B cell (primary cell): Measurements from ENCODE around the gene IMPDH2. TPM values are rescaled to one million over a fixed set of nuclear protein-coding genes. Genes with fewer than 3 reads are reported as not detected.

ENCODE experiments used
- ATAC-seq: fragments of 200-7000 bp; cut with Tn5 transposase; one replicate; pipeline ENCODE4 v1.10.0; 2021; ENCODE audit warnings: low read depth, mild to moderate bottlenecking, moderate number of reproducible peaks, moderate library complexity
- CTCF ChIA-PET: fragments of 350-600 bp; sonication (Branson Sonifier 250); formaldehyde crosslinking; loops from one replicate; lab custom pipeline; 2021; ENCODE audit warnings: antibody characterized with exemption, inconsistent platforms; lab: Charles Lee
- POLR2A ChIA-PET: fragments of 350-600 bp; sonication (Branson Sonifier 250); formaldehyde crosslinking; loops from one replicate; lab custom pipeline; 2021; ENCODE audit warnings: antibody characterized with exemption; lab: Charles Lee
- DNase-seq: peaks from one replicate; pipeline ENCODE4 v3.0.0; 2013
- H2AFZ ChIP-seq: 2 replicates; pipeline ENCODE4 v1.6.1; 2012; ENCODE audit warnings: mild to moderate bottlenecking, low read depth, low read length; ENCODE audit not compliant: insufficient read depth, poor library complexity, severe bottlenecking
- H3K27ac ChIP-seq, 2 donors: 1 replicate in 1 of 2; 2 replicates in 1 of 2; pipeline ENCODE4 v1.5.1; 2012 to 2013; ENCODE audit warnings: low read length in 2 of 2, mild to moderate bottlenecking in 2 of 2, moderate library complexity in 1 of 2
- H3K27me3 ChIP-seq, 4 experiments: fragments of 200-600 bp in 1 of 4; sonication (generic) in 1 of 4; replicated peaks in 1 of 4; 1 replicate in 2 of 4; 2 replicates in 2 of 4; pipeline versions ENCODE4 v1.6.1 to v1.7.0; 2013 to 2016; ENCODE audit warnings: low read length in 3 of 4, mild to moderate bottlenecking in 2 of 4, mixed read lengths in 1 of 4, moderate library complexity in 1 of 4; ENCODE audit not compliant: insufficient read depth in 4 of 4, control insufficient read depth in 3 of 4; ENCODE audit errors: control extremely low read depth in 1 of 4
- H3K36me3 ChIP-seq, 2 experiments: replicated peaks in 1 of 2; 1 replicate in 1 of 2; 2 replicates in 1 of 2; pipeline versions ENCODE4 v1.6.1 to v1.7.1; 2013; ENCODE audit warnings: low read length in 1 of 2; ENCODE audit not compliant: insufficient read depth in 2 of 2, control insufficient read depth in 1 of 2; ENCODE audit errors: control extremely low read depth in 1 of 2, extremely low read depth in 1 of 2
- H3K4me1 ChIP-seq, 2 donors: fragments of 200-600 bp in 1 of 2; sonication (generic) in 1 of 2; 1 replicate in 1 of 2; 2 replicates in 1 of 2; pipeline versions ENCODE4 v1.5.1 to v1.6.1; 2013 to 2017; ENCODE audit warnings: low read length in 2 of 2; ENCODE audit not compliant: control insufficient read depth in 2 of 2, insufficient read depth in 2 of 2
- H3K4me2 ChIP-seq: replicated peaks from 2 replicates; pipeline ENCODE3; 2012; ENCODE audit warnings: mild to moderate bottlenecking, low read depth, low read length; ENCODE audit not compliant: poor library complexity, severe bottlenecking
- H3K4me3 ChIP-seq, 5 experiments: fragments of 200-600 bp in 1 of 5; sonication (generic) in 1 of 5; 1 replicate in 3 of 5; 2 replicates in 2 of 5; pipeline versions ENCODE4 v1.5.1 to v1.7.0; 2011 to 2016; ENCODE audit warnings: low read length in 4 of 5, mild to moderate bottlenecking in 4 of 5, low read depth in 2 of 5, control low read depth in 1 of 5, moderate library complexity in 1 of 5; ENCODE audit not compliant: insufficient read depth in 1 of 5; ENCODE audit errors: control extremely low read depth in 1 of 5, extremely low read depth in 1 of 5
- H3K79me2 ChIP-seq: fragments of 200-600 bp; sonication (generic); one replicate; pipeline ENCODE4 v1.6.0; 2016; ENCODE audit warnings: low read length; ENCODE audit not compliant: control insufficient read depth, insufficient read depth
- H3K9ac ChIP-seq: fragments of 200-600 bp; sonication (generic); 2 replicates; pipeline ENCODE4 v1.6.1; 2017; ENCODE audit warnings: mild to moderate bottlenecking, low read length, moderate library complexity
- H3K9me3 ChIP-seq, 3 donors: one replicate each; pipeline versions ENCODE4 v1.6.1 to v1.7.1; 2013; ENCODE audit warnings: low read length in 2 of 3; ENCODE audit not compliant: control insufficient read depth in 2 of 3, insufficient read depth in 1 of 3; ENCODE audit errors: control extremely low read depth in 1 of 3
- H4K20me1 ChIP-seq: 2 replicates; pipeline ENCODE4 v1.6.0; 2012; ENCODE audit warnings: mild to moderate bottlenecking, low read length; ENCODE audit not compliant: insufficient read depth, control insufficient read depth, poor library complexity, severe bottlenecking
- H3K27ac Mint-ChIP-seq: one replicate; pipeline ENCODE4 v1.8.0; 2021; ENCODE audit warnings: mixed read lengths
- H3K27me3 Mint-ChIP-seq: one replicate; pipeline ENCODE4 v1.8.0; 2021; ENCODE audit warnings: mixed read lengths
- H3K4me1 Mint-ChIP-seq: one replicate; pipeline ENCODE4 v1.8.0; 2021; ENCODE audit warnings: mixed read lengths
- H3K4me3 Mint-ChIP-seq: one replicate; pipeline ENCODE4 v1.8.0; 2021; ENCODE audit warnings: mixed read lengths
- H3K9me3 Mint-ChIP-seq: one replicate; pipeline ENCODE4 v1.8.0; 2022; ENCODE audit warnings: mixed read lengths; ENCODE audit not compliant: insufficient read depth
- CTCF ChIP-seq: fragments of 200-600 bp; IDR thresholded peaks from one replicate; pipeline ENCODE4 v1.8.0; 2022; ENCODE audit warnings: antibody characterized with exemption, mild to moderate bottlenecking
- EZH2 ChIP-seq: IDR thresholded peaks from 2 replicates; pipeline ENCODE4 v1.6.1; 2012; ENCODE audit warnings: borderline replicate concordance, low read depth, mild to moderate bottlenecking, moderate library complexity, low read length; ENCODE audit not compliant: insufficient read depth, poor library complexity, severe bottlenecking
- WGBS: methylation state at CpG from one replicate; pipeline ENCODE4 v1.1.5; 2013; ENCODE audit warnings: missing lambda C conversion rate; ENCODE audit not compliant: insufficient coverage; 5-methylcytosine and 5-hydroxymethylcytosine counted together
- intact Hi-C: fragments of 100-400 bp; cut with micrococcal nuclease; formaldehyde crosslinking; loops from one replicate; pipeline ENCODE4 v1.10.0; 2022
- polyA plus RNA-seq: library from polyadenylated mRNA; depleted of rRNA; stranded (reverse); fragments of >200 nt; gene quantifications from 2 replicates; pipeline ENCODE4 v1.2.3, GENCODE V29; 2012
- total RNA-seq, 2 donors: library from RNA; stranded (reverse); fragments of 120-200 nt in 1 of 2; gene quantifications; 1 replicate in 1 of 2; 2 replicates in 1 of 2; pipeline versions ENCODE4 v1.2.3 to v1.2.4, GENCODE V29; 2013 to 2022

Gene IMPDH2
- total and polyA plus RNA-seq, 2 donors (not counting 1 experiment from before 2014, with no cell fraction given) = 171 to 193 TPM

- Histone ChIP-seq H3K79me2 (peaks cover 11% of the 10 kb centered on the region), H2AFZ (no peak overlapping the region), H3K4me2 (no peak overlapping the region), H3K4me1 (peaks cover 18 to 21% of the 10 kb centered on the region in 2 donors), H3K9ac (no peak overlapping the region), H3K9me3 (no peaks in the 10 kb centered on the region), H3K27me3 (no peaks in the 10 kb centered on the region), H3K4me3 (no peak overlapping the region), H3K27ac (peak overlapping the region in 1 of 2 donors; percentile 66), H4K20me1 (no peaks in the 10 kb centered on the region), H3K36me3 (peaks cover 0 to 8% of the 10 kb centered on the region in 2 experiments)
- DNase-seq = no peak
- no peaks in the 10 kb centered on the region for H3K27me3 Mint-ChIP-seq
- ChIA-PET POLR2A (interaction anchor here (0.7 to 1.5 kb wide), 4 partner anchors 15 to 103 kb away, joined by 3 to 9 read pairs (median 4); partner anchors contain the start of genes NDUFAF3 and WDR6), CTCF (interaction anchor here (0.6 to 5.5 kb wide), 6 partner anchors 14 to 376 kb away, joined by 3 to 73 read pairs (median 6); partner anchors contain the start of genes IMPDH2 and WDR6)
- H3K4me1 Mint-ChIP-seq = peaks cover 28% of the 10 kb centered on the region
- H3K9me3 Mint-ChIP-seq = no peaks in the 10 kb centered on the region
- ATAC-seq = no peak
- H3K4me3 Mint-ChIP-seq = peak overlapping the region; percentile 92
- intact Hi-C loops = no loop called here
- H3K27ac Mint-ChIP-seq = no peak overlapping the region
- TF ChIP-seq EZH2 (no peak), CTCF (no peak)
- WGBS = 100% methylated on average over 1 of the region's 5 CpGs
Observed at GRCh38 chr3:48991851-48992545, 37.2 kb downstream of the IMPDH2 start.
